ENCODE data around the gene RAMACL.

Gene RAMACL

DNA sequence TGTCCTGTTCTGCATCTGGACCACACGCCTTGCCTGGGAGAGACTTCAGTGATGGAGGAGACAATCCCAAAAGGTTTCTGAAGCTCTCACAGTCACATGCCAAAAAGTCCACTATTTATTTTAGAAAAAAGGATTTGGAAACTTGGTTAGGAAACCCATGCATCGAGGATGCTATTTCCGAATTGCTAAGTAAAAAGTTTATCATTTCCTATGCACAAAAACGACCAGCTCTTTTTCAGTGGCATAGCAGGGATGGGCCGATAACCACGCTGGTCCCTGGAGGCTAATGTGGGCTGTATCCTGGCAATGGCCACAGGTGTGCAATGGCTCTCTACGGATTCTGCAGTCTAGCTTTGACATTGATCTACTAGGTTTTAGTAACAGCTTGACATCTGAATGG is 33.9 kb downstream of the RAMACL start:
- TF ChIP-seq ZFX (IDR thresholded peaks at IDR 0.05) (no peak), CTCF (conservative IDR thresholded peaks at IDR 0.05) (no peak)
- H3K27ac ChIP-seq, result no peak overlapping the region

- TF ChIP-seq ZFX (IDR thresholded peaks at IDR 0.05) (no peak), CTCF (conservative IDR thresholded peaks at IDR 0.05) (no peak)
- no peak overlapping the region for H3K27ac ChIP-seq
Measured at GRCh38 chr6:166551754-166552495, 34.6 kb downstream of the RAMACL start.

DNA sequence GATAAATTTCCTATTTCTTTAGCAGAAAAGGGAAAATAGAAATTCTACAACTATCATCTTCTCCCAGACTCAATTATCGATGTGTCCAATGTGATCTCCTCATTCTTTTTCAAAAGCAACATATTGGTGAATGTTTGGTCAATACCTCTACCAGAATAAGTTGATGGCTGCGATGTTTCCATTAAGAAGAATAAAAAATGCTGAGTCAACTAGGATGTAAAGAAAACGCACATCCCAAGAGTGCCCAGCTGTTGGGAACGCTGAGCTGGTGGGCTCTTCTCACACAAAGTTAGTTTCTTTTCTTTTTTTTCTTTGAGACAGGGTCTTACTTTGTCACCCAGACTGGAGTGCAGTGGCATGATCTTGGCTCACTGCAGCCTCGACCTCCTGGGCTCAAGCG is 39.8 kb downstream of the RAMACL start:
- no peak for TF ChIP-seq CTCF (conservative IDR thresholded peaks at IDR 0.05)
- no peak for TF ChIP-seq ZFX (IDR thresholded peaks at IDR 0.05)
- no peak overlapping the region for H3K27ac ChIP-seq

- H3K27ac ChIP-seq, result no peak overlapping the region
- no peak for TF ChIP-seq CTCF (conservative IDR thresholded peaks at IDR 0.05)
- no peak for TF ChIP-seq ZFX (IDR thresholded peaks at IDR 0.05)
Measured at GRCh38 chr6:166545156-166546034, 41.1 kb downstream of the RAMACL start.

GRCh38 chr6:166544296-166544605 is 42.2 kb downstream of the RAMACL start:
- no peak overlapping the region for H3K27ac ChIP-seq
- TF ChIP-seq CTCF (conservative IDR thresholded peaks at IDR 0.05) (no peak), ZFX (IDR thresholded peaks at IDR 0.05) (no peak)

GRCh38 chr6:166543603-166544295 is 42.7 kb downstream of the RAMACL start:
- H3K27ac ChIP-seq, result no peak overlapping the region
- TF ChIP-seq ZFX (IDR thresholded peaks at IDR 0.05) (no peak), CTCF (conservative IDR thresholded peaks at IDR 0.05) (no peak)

GRCh38 chr6:166542580-166542912 is 43.9 kb downstream of the RAMACL start:
- no peak overlapping the region for H3K27ac ChIP-seq
- no peak for TF ChIP-seq ZFX (IDR thresholded peaks at IDR 0.05)
- TF ChIP-seq CTCF (conservative IDR thresholded peaks at IDR 0.05), result no peak

All from C4-2B (cell line).